GM12878 (cell line): Measurements from ENCODE around the gene PDPN. TPM values are rescaled to one million over a fixed set of nuclear protein-coding genes. Genes with fewer than 3 reads are reported as not detected.

Experiments used
- ATAC-seq: fragments of 200-7000 bp; cut with Tn5 transposase; 3 replicates; pipeline ENCODE4 v1.9.1; 2020; ENCODE audit warnings: mild to moderate bottlenecking, moderate library complexity
- BruUV-seq: library from RNA; stranded (reverse); fragments of 400-500 nt; replicated peaks from 2 replicates; lab custom pipeline; 2021; lab: Mats Ljungman, UMichigan
- CTCF ChIA-PET: fragments of 300-600 bp; sonication (Branson Sonifier 250); formaldehyde crosslinking; extraction: SDS; loops from one replicate; lab custom pipeline; 2021; ENCODE audit warnings: inconsistent platforms; lab: Yijun Ruan, JAX
- POLR2A ChIA-PET: fragments of 350-600 bp; formaldehyde crosslinking; extraction: SDS; loops from one replicate; lab custom pipeline; 2021; ENCODE audit warnings: inconsistent platforms; lab: Charles Lee
- RAD21 ChIA-PET: fragments of 300-600 bp; sonication (Branson Sonifier 250); formaldehyde crosslinking; loops from one replicate; lab custom pipeline; 2023; ENCODE audit warnings: antibody characterized with exemption; ENCODE audit not compliant: unreplicated experiment; lab: Charles Lee
- SMC1A ChIA-PET: fragments of 300-600 bp; sonication (Branson Sonifier 250); formaldehyde crosslinking; loops from one replicate; lab custom pipeline; 2023; ENCODE audit not compliant: unreplicated experiment, uncharacterized antibody; lab: Charles Lee
- DNase-seq: peaks from one replicate; pipeline ENCODE4 v3.0.0-alpha.2; 2011; ENCODE audit warnings: low read depth, low spot score
- FAIRE-seq: peaks from 3 replicates; lab custom pipeline; 2011; peaks lifted over from hg19 to GRCh38; lab: Jason Lieb, UNC
- H2AFZ ChIP-seq: 2 replicates; pipeline ENCODE4 v1.6.0; 2011; ENCODE audit warnings: low read depth, low read length, control low read depth; ENCODE audit not compliant: control insufficient read depth
- H3K27ac ChIP-seq: 2 replicates; pipeline ENCODE4 v1.5.1; 2011; ENCODE audit warnings: control low read depth; ENCODE audit not compliant: control insufficient read depth, insufficient read depth
- H3K27me3 ChIP-seq, 2 experiments: replicated peaks in 1 of 2; 2 replicates each; pipeline versions ENCODE4 v1.6.0 to v1.6.1; 2011; ENCODE audit warnings: low read length in 1 of 2; ENCODE audit not compliant: control insufficient read depth in 2 of 2, insufficient read depth in 2 of 2
- H3K36me3 ChIP-seq, 2 experiments: 2 replicates each; pipeline ENCODE4 v1.5.1; 2011; ENCODE audit warnings: low read length in 1 of 2; ENCODE audit not compliant: control insufficient read depth in 2 of 2, insufficient read depth in 2 of 2
- H3K4me1 ChIP-seq: 2 replicates; pipeline ENCODE4 v1.6.1; 2011; ENCODE audit warnings: mild to moderate bottlenecking, low read length, moderate library complexity, mixed read lengths; ENCODE audit not compliant: control insufficient read depth, insufficient read depth
- H3K4me2 ChIP-seq: 2 replicates; pipeline ENCODE4 v1.6.0; 2011; ENCODE audit warnings: control low read depth; ENCODE audit not compliant: control insufficient read depth, insufficient read depth
- H3K4me3 ChIP-seq: fragments of 200-600 bp; sonication (generic); 2 replicates; pipeline ENCODE4 v1.5.1; 2016
- H3K79me2 ChIP-seq: 2 replicates; pipeline ENCODE4 v1.6.0; 2011; ENCODE audit warnings: low read length; ENCODE audit not compliant: control insufficient read depth, insufficient read depth
- H3K9ac ChIP-seq: 2 replicates; pipeline ENCODE4 v1.8.0; 2011; ENCODE audit warnings: low read length, control low read depth, mixed read lengths; ENCODE audit not compliant: control insufficient read depth, insufficient read depth
- H3K9me3 ChIP-seq: replicated peaks from 3 replicates; pipeline ENCODE4 v1.5.1; 2011; ENCODE audit warnings: mild to moderate bottlenecking, low read length; ENCODE audit not compliant: control insufficient read depth, insufficient read depth
- H4K20me1 ChIP-seq: 2 replicates; pipeline ENCODE4 v1.6.0; 2011; ENCODE audit not compliant: control insufficient read depth, insufficient read depth
- BACH1 ChIP-seq: fragments of 450-650 bp; IDR thresholded peaks from 2 replicates; pipeline ENCODE4 v1.6.1; 2017; ENCODE audit warnings: mild to moderate bottlenecking, borderline replicate concordance
- E2F8 ChIP-seq: fragments of 450-650 bp; IDR thresholded peaks from 2 replicates; pipeline ENCODE4 v1.6.1; 2018; ENCODE audit warnings: mild to moderate bottlenecking, low read depth, moderate library complexity; ENCODE audit not compliant: partially characterized antibody
- ETV6 ChIP-seq, 2 experiments: fragments of 450-650 bp in 1 of 2; IDR thresholded peaks in 1 of 2; conservative IDR thresholded peaks in 1 of 2; 2 replicates each; pipeline ENCODE4 v1.6.1; 2014; ENCODE audit warnings: antibody characterized with exemption in 1 of 2, borderline replicate concordance in 1 of 2, low read depth in 1 of 2, mild to moderate bottlenecking in 1 of 2, moderate library complexity in 1 of 2
- FOS ChIP-seq: IDR thresholded peaks from 3 replicates; pipeline ENCODE4 v1.6.1; 2011; ENCODE audit warnings: borderline replicate concordance; ENCODE audit not compliant: insufficient read length; ENCODE audit errors: extremely low read depth
- GATAD2B ChIP-seq: fragments of 450-650 bp; conservative IDR thresholded peaks from 2 replicates; pipeline ENCODE4 v1.6.1; 2017; ENCODE audit warnings: low read depth, mild to moderate bottlenecking, moderate library complexity
- IKZF1 ChIP-seq: fragments of 450-650 bp; conservative IDR thresholded peaks from 2 replicates; pipeline ENCODE4 v1.6.1; 2017; ENCODE audit warnings: antibody characterized with exemption, mild to moderate bottlenecking
- IRF4 ChIP-seq: IDR thresholded peaks from 2 replicates; pipeline ENCODE4 v1.6.1; 2011; ENCODE audit warnings: low read depth, low read length
- NKRF ChIP-seq: fragments of 450-650 bp; conservative IDR thresholded peaks from 2 replicates; pipeline ENCODE4 v1.6.1; 2017; ENCODE audit warnings: mild to moderate bottlenecking, moderate library complexity
- POU2F2 ChIP-seq: IDR thresholded peaks from 3 replicates; pipeline ENCODE4 v1.6.1; 2011; ENCODE audit warnings: low read depth, mild to moderate bottlenecking, low read length, borderline replicate concordance
- RBBP5 ChIP-seq: fragments of 200-600 bp; sonication (generic); conservative IDR thresholded peaks from 2 replicates; pipeline ENCODE4 v1.6.1; 2016
- RCOR1 ChIP-seq: conservative IDR thresholded peaks from 2 replicates; pipeline ENCODE4 v1.6.1; 2012; ENCODE audit warnings: low read depth, low read length, improper control_type of control experiment
- SMAD1 ChIP-seq: fragments of 450-650 bp; IDR thresholded peaks from 2 replicates; pipeline ENCODE4 v1.6.1; 2018; ENCODE audit warnings: mild to moderate bottlenecking, low read depth; ENCODE audit not compliant: partially characterized antibody
- SP1 ChIP-seq: IDR thresholded peaks from one replicate; pipeline ENCODE4 v1.6.1; 2011; ENCODE audit warnings: low read depth, low read length
- TAF1 ChIP-seq: IDR thresholded peaks from 2 replicates; pipeline ENCODE4 v1.6.1; 2011; ENCODE audit warnings: mild to moderate bottlenecking, low read depth, low read length, borderline replicate concordance
- YY1 ChIP-seq: IDR thresholded peaks from 2 replicates; pipeline ENCODE4 v1.6.1; 2011; ENCODE audit warnings: low read depth, mild to moderate bottlenecking, low read length
- ZZZ3 ChIP-seq: IDR thresholded peaks from 2 replicates; pipeline ENCODE4 v1.6.1; 2011; ENCODE audit warnings: low read depth; ENCODE audit not compliant: control insufficient read depth, insufficient read length
- WGBS: methylation state at CpG from one replicate; pipeline ENCODE4 v1.1.6; 2016; ENCODE audit warnings: low lambda C conversion rate; ENCODE audit not compliant: insufficient replicate concordance, insufficient coverage; ENCODE audit errors: missing lambda C conversion rate; 5-methylcytosine and 5-hydroxymethylcytosine counted together
- in situ Hi-C: fragments of 300-500 bp; cut with MboI; formaldehyde crosslinking; loops from 9 replicates; pipeline ENCODE4 v1.14.3; 2018; ENCODE audit warnings: mixed read lengths
- intact Hi-C: fragments of 100-400 bp; cut with micrococcal nuclease; formaldehyde crosslinking; loops from one replicate; pipeline ENCODE4 v1.14.2; 2022; ENCODE audit not compliant: unreplicated experiment
- polyA plus RNA-seq, 11 experiments: library from polyadenylated mRNA; depleted of rRNA in 4 of 11; unstranded in 6 of 11; stranded (reverse) in 5 of 11; fragments of >200 nt; fragmentation: Nextera tagmentation in 4 of 11; fragmentation: Illumina TruSeq in 1 of 11; extraction: Ambion mirVana in 4 of 11; extraction: Trizol in 1 of 11; gene quantifications; 1 replicate in 1 of 11; 2 replicates in 10 of 11; pipeline versions ENCODE4 v1.2.1 to v1.2.3, GENCODE V29; 2011 to 2016; ENCODE audit warnings: inconsistent platforms in 2 of 11, missing spikeins in 2 of 11, low read depth in 1 of 11
- total RNA-seq, 4 experiments: library from RNA; depleted of rRNA in 3 of 4; stranded (reverse); fragments of >200 nt in 3 of 4; fragmentation: Illumina TruSeq in 1 of 4; extraction: Trizol in 1 of 4; gene quantifications; 2 replicates each; pipeline versions ENCODE4 v1.2.1 to v1.2.3, GENCODE V29; 2013 to 2021

PDPN gene
- total and polyA plus RNA-seq, 10 of the 15 experiments (the other 5 are each of a cell fraction or from before 2014, with no cell fraction given), result 0.21 TPM; not detected in 9

- Histone ChIP-seq H3K9me3 (no peaks in the 10 kb centered on the region; the same call in 2 of the 3 replicates), H3K4me3 (no peak overlapping the region)
- DNase-seq (no peak), ATAC-seq (no peak)
- CTCF ChIA-PET, result no interaction called here
- no peak for TF ChIP-seq NKRF
- no peak for TF ChIP-seq IRF4
- no peak for TF ChIP-seq YY1
- TF ChIP-seq GATAD2B, result no peak
- no peak for TF ChIP-seq E2F8
- TF ChIP-seq ETV6 (conservative IDR thresholded peaks at IDR 0.05 in 1 of 2, IDR thresholded peaks at IDR 0.05 in 1 of 2; ENCODE audit: borderline replicate concordance in 1 of 2, low read depth in 1 of 2), result no peak
- no peak for TF ChIP-seq ZZZ3
- no peak for TF ChIP-seq POU2F2
- TF ChIP-seq RBBP5, result no peak
- TF ChIP-seq TAF1, result no peak
- no peak for TF ChIP-seq BACH1
- no peak for TF ChIP-seq FOS
- TF ChIP-seq IKZF1, result no peak
- TF ChIP-seq SP1, result no peak
- no peak for TF ChIP-seq SMAD1
- no peak for TF ChIP-seq RCOR1
- TF ChIP-seq, all 136 proteins: peak for 0
- SMC1A ChIA-PET, result no interaction called here
- no TSS peak for BruUV-seq
- Histone ChIP-seq H3K27me3 (peaks cover 2% of the 10 kb centered on the region in 2 experiments; a peak in 2 of 4 replicates), H3K36me3 (no peaks in the 10 kb centered on the region), H3K79me2 (no peaks in the 10 kb centered on the region), H2AFZ (no peak overlapping the region), H3K4me1 (no peaks in the 10 kb centered on the region), H3K27ac (no peak overlapping the region), H3K4me2 (no peak overlapping the region), H3K9ac (no peak overlapping the region), H4K20me1 (no peaks in the 10 kb centered on the region)
- 48% methylated on average over 7 of the region's 7 CpGs for WGBS
- in situ Hi-C loops, result no loop called here
- POLR2A ChIA-PET, result interaction anchor here (0.7 kb wide), 1 partner anchor 514 kb away, joined by 4 read pairs; no protein-coding TSS in a partner anchor
- RAD21 ChIA-PET, result no interaction called here
- intact Hi-C loops, result no loop called here
- FAIRE-seq, result no peak
These were observed 2.4 kb downstream of the PDPN start for GRCh38 chr1:13586001-13586400.
